Measurements from ENCODE around the gene ADARB1. TPM values are rescaled to one million over a fixed set of nuclear protein-coding genes. Genes with fewer than 3 reads are reported as not detected.

Gene ADARB1
- total RNA-seq, 2 experiments from 2014 or later = 27.5 to 28.6 TPM

GRCh38 chr21:45125357-45125756 is 51.0 kb downstream of the ADARB1 start:
- peaks cover 37% of the 10 kb centered on the region for H3K4me1 Mint-ChIP-seq (ENCODE audit: low read depth)
- H3K9me3 Mint-ChIP-seq = no peaks in the 10 kb centered on the region
- H3K4me1 ChIP-seq (ENCODE audit: insufficient read depth, low read length) = peaks cover 7% of the 10 kb centered on the region
- H3K27ac Mint-ChIP-seq = peak overlapping the region; percentile 3
- H3K4me3 ChIP-seq (ENCODE audit: low read length) = no peak overlapping the region
- ATAC-seq (ENCODE audit: poor library complexity) (no peak), DNase-seq (no peak)
- H3K4me3 Mint-ChIP-seq = no peak overlapping the region
- intact Hi-C loops (cut with DNase I, micrococcal nuclease) = loop anchor here in 1 of 2 experiments (10.0 kb wide), 1 partner anchor 621 kb away; no protein-coding TSS in a partner anchor
- H3K27me3 Mint-ChIP-seq = no peaks in the 10 kb centered on the region
- H3K27ac ChIP-seq (ENCODE audit: low read depth in 1 of 2, low read length in 2 of 2) = no peak overlapping the region
- H3K27me3 ChIP-seq (ENCODE audit: control insufficient read depth in 1 of 2, insufficient read depth in 2 of 2, low read length in 2 of 2) = no peaks in the 10 kb centered on the region
- ChIA-PET CTCF (interaction anchor here (1.3 to 1.7 kb wide), 2 partner anchors 13 to 176 kb away, joined by 4 to 5 read pairs; no protein-coding TSS in a partner anchor), POLR2A (interaction anchor here (1.1 to 1.2 kb wide), 2 partner anchors 46 to 185 kb away, joined by 3 read pairs; partner anchors contain the start of gene SLX9)
- no peaks in the 10 kb centered on the region for H3K9me3 ChIP-seq (ENCODE audit: control insufficient read depth in 1 of 2, insufficient read depth in 1 of 2, low read length in 2 of 2)
- H3K36me3 Mint-ChIP-seq (ENCODE audit: low read depth) = peaks cover 27% of the 10 kb centered on the region
- H3K36me3 ChIP-seq (ENCODE audit: insufficient read depth, low read length) = peaks cover 15% of the 10 kb centered on the region
- TF ChIP-seq, protein P1, sequence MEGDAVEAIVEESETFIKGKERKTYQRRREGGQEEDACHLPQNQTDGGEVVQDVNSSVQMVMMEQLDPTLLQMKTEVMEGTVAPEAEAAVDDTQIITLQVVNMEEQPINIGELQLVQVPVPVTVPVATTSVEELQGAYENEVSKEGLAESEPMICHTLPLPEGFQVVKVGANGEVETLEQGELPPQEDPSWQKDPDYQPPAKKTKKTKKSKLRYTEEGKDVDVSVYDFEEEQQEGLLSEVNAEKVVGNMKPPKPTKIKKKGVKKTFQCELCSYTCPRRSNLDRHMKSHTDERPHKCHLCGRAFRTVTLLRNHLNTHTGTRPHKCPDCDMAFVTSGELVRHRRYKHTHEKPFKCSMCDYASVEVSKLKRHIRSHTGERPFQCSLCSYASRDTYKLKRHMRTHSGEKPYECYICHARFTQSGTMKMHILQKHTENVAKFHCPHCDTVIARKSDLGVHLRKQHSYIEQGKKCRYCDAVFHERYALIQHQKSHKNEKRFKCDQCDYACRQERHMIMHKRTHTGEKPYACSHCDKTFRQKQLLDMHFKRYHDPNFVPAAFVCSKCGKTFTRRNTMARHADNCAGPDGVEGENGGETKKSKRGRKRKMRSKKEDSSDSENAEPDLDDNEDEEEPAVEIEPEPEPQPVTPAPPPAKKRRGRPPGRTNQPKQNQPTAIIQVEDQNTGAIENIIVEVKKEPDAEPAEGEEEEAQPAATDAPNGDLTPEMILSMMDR (IDR thresholded peaks at IDR 0.05) = no peak

DNA sequence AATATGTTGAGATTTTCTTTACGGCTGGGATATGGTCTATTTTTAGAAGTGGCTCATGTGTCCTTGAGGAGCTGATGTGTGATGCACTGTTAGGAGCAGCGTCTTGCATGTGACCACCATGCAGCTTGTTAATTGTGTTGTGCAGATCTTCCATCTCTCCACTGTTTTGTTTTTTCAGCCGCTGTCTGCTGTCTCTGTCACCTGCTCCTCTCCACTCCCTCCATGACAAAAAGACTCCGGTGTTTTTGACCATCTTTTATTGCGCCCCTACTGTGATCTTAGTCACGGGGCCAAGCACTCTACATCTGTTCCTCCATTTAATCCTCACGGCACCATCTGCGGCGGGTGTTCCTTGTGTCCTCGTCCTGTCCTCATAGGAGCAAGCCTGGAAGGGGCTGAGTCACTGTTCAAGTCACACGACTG is 51.8 kb downstream of the ADARB1 start:
- H3K36me3 Mint-ChIP-seq (ENCODE audit: low read depth) = peaks cover 19% of the 10 kb centered on the region
- peaks cover 37% of the 10 kb centered on the region for H3K4me1 Mint-ChIP-seq (ENCODE audit: low read depth)
- Histone ChIP-seq H3K4me3 (ENCODE audit: low read length) (no peak overlapping the region), H3K9me3 (ENCODE audit: control insufficient read depth in 1 of 2, insufficient read depth in 1 of 2, low read length in 2 of 2) (no peaks in the 10 kb centered on the region), H3K27ac (ENCODE audit: low read depth in 1 of 2, low read length in 2 of 2) (no peak overlapping the region), H3K36me3 (ENCODE audit: insufficient read depth, low read length) (peaks cover 10% of the 10 kb centered on the region), H3K4me1 (ENCODE audit: insufficient read depth, low read length) (peaks cover 7% of the 10 kb centered on the region), H3K27me3 (ENCODE audit: control insufficient read depth in 1 of 2, insufficient read depth in 2 of 2, low read length in 2 of 2) (no peaks in the 10 kb centered on the region)
- ATAC-seq (ENCODE audit: poor library complexity) (no peak), DNase-seq (no peak)
- H3K27me3 Mint-ChIP-seq = no peaks in the 10 kb centered on the region
- no peaks in the 10 kb centered on the region for H3K9me3 Mint-ChIP-seq
- H3K27ac Mint-ChIP-seq = peak overlapping the region; percentile 3
- TF ChIP-seq, protein P1 (IDR thresholded peaks at IDR 0.05) = no peak
- intact Hi-C loops (cut with DNase I, micrococcal nuclease) = loop anchor here in 1 of 2 experiments (10.0 kb wide), 1 partner anchor 621 kb away; no protein-coding TSS in a partner anchor
- no peak overlapping the region for H3K4me3 Mint-ChIP-seq
- POLR2A ChIA-PET = no interaction called here
- CTCF ChIA-PET = interaction anchor here (1.3 to 4.4 kb wide), 3 partner anchors 12 to 176 kb away, joined by 4 to 35 read pairs (median 5); no protein-coding TSS in a partner anchor

GRCh38 chr21:45126983-45127382 is 52.6 kb downstream of the ADARB1 start:
- ATAC-seq (ENCODE audit: poor library complexity) = no peak
- Histone ChIP-seq H3K9me3 (ENCODE audit: control insufficient read depth in 1 of 2, insufficient read depth in 1 of 2, low read length in 2 of 2) (no peaks in the 10 kb centered on the region), H3K27ac (ENCODE audit: low read depth in 1 of 2, low read length in 2 of 2) (no peak overlapping the region), H3K4me3 (ENCODE audit: low read length) (no peak overlapping the region), H3K27me3 (ENCODE audit: control insufficient read depth in 1 of 2, insufficient read depth in 2 of 2, low read length in 2 of 2) (no peaks in the 10 kb centered on the region), H3K4me1 (ENCODE audit: insufficient read depth, low read length) (peaks cover 7% of the 10 kb centered on the region), H3K36me3 (ENCODE audit: insufficient read depth, low read length) (peaks cover 8% of the 10 kb centered on the region)
- H3K36me3 Mint-ChIP-seq (ENCODE audit: low read depth) = peaks cover 12% of the 10 kb centered on the region
- H3K27ac Mint-ChIP-seq = no peak overlapping the region
- CTCF ChIA-PET = interaction anchor here (4.4 kb wide), 1 partner anchor 177 kb away, joined by 35 read pairs; no protein-coding TSS in a partner anchor
- H3K27me3 Mint-ChIP-seq = no peaks in the 10 kb centered on the region
- DNase-seq = no peak
- no peak overlapping the region for H3K4me3 Mint-ChIP-seq
- peaks cover 32% of the 10 kb centered on the region for H3K4me1 Mint-ChIP-seq (ENCODE audit: low read depth)
- intact Hi-C loops (cut with DNase I, micrococcal nuclease) = loop anchor here in 1 of 2 experiments (10.0 kb wide), 1 partner anchor 622 kb away; no protein-coding TSS in a partner anchor
- no peaks in the 10 kb centered on the region for H3K9me3 Mint-ChIP-seq
- TF ChIP-seq, protein P1 (IDR thresholded peaks at IDR 0.05) = no peak
- POLR2A ChIA-PET = no interaction called here

Measured in CD4-positive, alpha-beta T cell (primary cell).